HPDE6-E6E7 (cell line): Measurements from ENCODE around the gene RARS1.

Source experiments
- DNase-seq: peaks from one replicate; pipeline ENCODE4 v3.0.0; 2011; ENCODE audit warnings: missing footprints; ENCODE audit errors: extremely low spot score

RARS1 gene

DNA sequence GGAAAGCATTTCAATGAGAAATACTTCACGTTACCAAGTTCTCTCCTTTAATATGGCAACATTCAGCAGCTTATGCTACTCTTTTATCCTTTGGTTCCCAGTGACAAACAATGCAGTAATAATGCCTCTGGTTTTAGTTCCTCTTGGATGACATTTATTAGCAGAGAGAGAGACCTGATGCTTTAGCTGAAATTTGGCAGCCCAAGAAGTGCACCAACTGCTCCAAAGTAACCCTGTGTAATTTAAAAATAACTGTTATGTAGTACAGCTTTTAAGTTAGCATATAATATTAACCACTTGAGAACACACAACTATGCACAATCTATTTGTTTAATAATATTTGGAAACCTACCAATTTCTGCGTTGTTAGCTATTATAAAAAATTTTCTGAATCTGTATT, 71.1 kb downstream of the RARS1 start:
- no peak for DNase-seq

DNA sequence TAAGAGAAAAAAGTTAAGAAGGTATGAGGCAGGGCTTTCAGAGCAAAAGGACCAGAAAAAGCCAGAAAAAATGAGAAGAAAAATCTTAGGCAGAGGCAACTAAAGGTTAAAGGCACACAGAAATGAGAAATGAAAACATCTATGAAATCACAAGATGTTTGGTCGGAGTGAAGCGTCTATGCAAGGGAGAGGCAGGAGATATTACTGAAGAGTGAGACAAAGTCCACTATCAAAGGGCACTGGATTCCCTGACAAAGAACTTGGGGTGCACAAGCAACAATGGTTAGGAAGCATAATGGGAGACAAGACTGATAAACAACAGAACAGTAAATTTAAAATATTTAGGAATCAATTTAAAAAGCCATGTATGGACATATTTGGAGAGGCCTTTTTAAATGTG, 76.0 kb downstream of the RARS1 start:
- DNase-seq, result no peak

DNA sequence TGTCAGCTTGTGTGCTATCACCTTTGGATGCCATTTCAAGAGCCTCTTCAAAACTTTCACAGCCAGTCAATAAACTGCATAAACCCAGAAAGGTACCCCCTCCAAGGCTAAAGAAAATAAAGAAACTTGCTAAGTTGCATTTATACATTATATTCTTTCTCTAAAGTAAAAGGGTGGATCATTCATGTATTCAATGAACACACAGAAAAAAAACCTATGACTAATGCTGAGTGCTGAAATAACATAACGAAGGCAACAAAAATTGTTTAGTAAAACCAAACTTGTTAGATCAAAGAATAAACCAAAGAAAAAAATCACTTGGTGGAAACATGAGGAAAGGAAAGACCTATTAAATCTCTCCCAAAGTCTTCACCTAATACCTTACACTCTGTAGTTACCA, 77.7 kb downstream of the RARS1 start:
- no peak for DNase-seq

DNA sequence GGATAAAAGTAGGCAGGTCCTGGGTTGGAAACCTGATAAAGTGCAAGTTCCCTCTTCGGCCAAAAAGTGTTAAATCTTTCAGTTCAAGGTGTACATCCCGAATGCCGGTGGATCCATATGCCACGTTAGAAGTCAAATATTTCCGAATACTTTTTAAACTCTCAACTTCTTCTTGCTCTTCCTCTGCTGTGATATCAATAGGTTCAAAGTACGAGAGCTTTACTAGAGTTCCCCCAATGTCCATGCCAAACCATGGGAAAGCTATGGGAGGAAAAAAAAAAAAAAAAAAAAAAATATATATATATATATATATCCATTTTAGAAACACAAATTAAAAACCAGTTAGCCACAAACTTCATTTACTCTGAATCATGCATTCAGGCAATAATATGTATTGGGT, 82.5 kb downstream of the RARS1 start:
- no peak for DNase-seq
